IMR-90 (cell line): Measurements from ENCODE around the gene LDAF1. TPM values are rescaled to one million over a fixed set of nuclear protein-coding genes. Genes with fewer than 3 reads are reported as not detected.

ENCODE experiments used
- ATAC-seq: fragments of 200-7000 bp; cut with Tn5 transposase; 2 replicates; pipeline ENCODE4 v1.9.1; 2020; ENCODE audit warnings: low read depth, mild to moderate bottlenecking, moderate library complexity
- BruUV-seq: library from RNA; stranded (reverse); fragments of 400-500 nt; replicated peaks from 2 replicates; lab custom pipeline; 2021; lab: Mats Ljungman, UMichigan
- CTCF ChIA-PET: fragments of 300-600 bp; formaldehyde crosslinking; extraction: SDS; loops from one replicate; lab custom pipeline; 2021; ENCODE audit warnings: antibody characterized with exemption; lab: Yijun Ruan, JAX
- POLR2A ChIA-PET: fragments of 300-600 bp; sonication (Branson Sonifier 250); formaldehyde crosslinking; loops from one replicate; lab custom pipeline; 2022; ENCODE audit warnings: antibody characterized with exemption; ENCODE audit not compliant: unreplicated experiment; lab: Charles Lee
- DNase-seq: peaks from one replicate; pipeline ENCODE4 v3.0.0; 2013
- H2AFZ ChIP-seq: replicated peaks from 2 replicates; pipeline ENCODE3; 2013; ENCODE audit warnings: low read length, mild to moderate bottlenecking; ENCODE audit not compliant: poor library complexity
- H2AK5ac ChIP-seq: 2 replicates; pipeline ENCODE4 v1.6.1; 2013; ENCODE audit warnings: low read depth, low read length, inconsistent platforms
- H2AK9ac ChIP-seq: replicated peaks from 2 replicates; pipeline ENCODE3; 2013; ENCODE audit warnings: mild to moderate bottlenecking, low read depth, low read length, moderate library complexity; ENCODE audit not compliant: poor library complexity
- H2BK120ac ChIP-seq: 2 replicates; pipeline ENCODE4 v1.6.1; 2013; ENCODE audit warnings: low read depth, low read length, inconsistent platforms
- H2BK15ac ChIP-seq: 3 replicates; pipeline ENCODE4 v1.6.1; 2013; ENCODE audit warnings: low read depth, low read length, inconsistent platforms
- H2BK20ac ChIP-seq: 2 replicates; pipeline ENCODE4 v1.6.1; 2013; ENCODE audit warnings: low read depth, mild to moderate bottlenecking, inconsistent platforms, low read length, moderate library complexity
- H2BK5ac ChIP-seq: 2 replicates; pipeline ENCODE4 v1.6.1; 2013; ENCODE audit warnings: mild to moderate bottlenecking, low read depth, low read length, inconsistent platforms; ENCODE audit not compliant: poor library complexity, severe bottlenecking
- H3K14ac ChIP-seq: replicated peaks from 2 replicates; pipeline ENCODE4 v1.6.1; 2013; ENCODE audit warnings: low read depth, low read length, inconsistent platforms
- H3K18ac ChIP-seq: 2 replicates; pipeline ENCODE4 v1.6.1; 2013; ENCODE audit warnings: low read depth, low read length, control low read depth
- H3K23ac ChIP-seq: 2 replicates; pipeline ENCODE4 v1.6.1; 2013; ENCODE audit warnings: low read depth, low read length, inconsistent platforms
- H3K27ac ChIP-seq: 2 replicates; pipeline ENCODE4 v1.5.1; 2013; ENCODE audit warnings: mild to moderate bottlenecking, control low read depth, low read length; ENCODE audit not compliant: insufficient read depth
- H3K27me3 ChIP-seq: 2 replicates; pipeline ENCODE4 v1.6.1; 2013; ENCODE audit warnings: low read length; ENCODE audit not compliant: control insufficient read depth, insufficient read depth
- H3K36me3 ChIP-seq: 2 replicates; pipeline ENCODE4 v1.6.1; 2013; ENCODE audit warnings: low read length, mixed read lengths; ENCODE audit not compliant: control insufficient read depth, insufficient read depth
- H3K4ac ChIP-seq: 2 replicates; pipeline ENCODE4 v1.6.1; 2013; ENCODE audit warnings: low read depth, low read length, inconsistent platforms
- H3K4me1 ChIP-seq: 2 replicates; pipeline ENCODE4 v1.6.1; 2013; ENCODE audit warnings: low read length, mixed read lengths; ENCODE audit not compliant: control insufficient read depth, insufficient read depth
- H3K4me2 ChIP-seq: 2 replicates; pipeline ENCODE4 v1.6.1; 2013; ENCODE audit warnings: low read depth, mild to moderate bottlenecking, control low read depth, low read length, moderate library complexity
- H3K4me3 ChIP-seq: 2 replicates; pipeline ENCODE4 v1.5.1; 2013; ENCODE audit warnings: low read depth, mild to moderate bottlenecking, control low read depth, low read length, moderate library complexity; ENCODE audit not compliant: insufficient read depth
- H3K56ac ChIP-seq: 2 replicates; pipeline ENCODE4 v1.6.1; 2013; ENCODE audit warnings: low read length, inconsistent platforms; ENCODE audit not compliant: insufficient read depth; ENCODE audit errors: extremely low read depth
- H3K79me1 ChIP-seq, 2 experiments: 2 replicates each; pipeline ENCODE4 v1.6.1; 2013; ENCODE audit warnings: low read length in 2 of 2, inconsistent platforms in 1 of 2, low read depth in 1 of 2
- H3K9ac ChIP-seq: 2 replicates; pipeline ENCODE4 v1.6.1; 2013; ENCODE audit warnings: low read depth, low read length, control low read depth
- H3K9me1 ChIP-seq: 2 replicates; pipeline ENCODE4 v1.6.1; 2013; ENCODE audit warnings: low read length, inconsistent platforms; ENCODE audit not compliant: insufficient read depth
- H3K9me3 ChIP-seq: 2 replicates; pipeline ENCODE4 v1.6.1; 2013; ENCODE audit warnings: low read length; ENCODE audit not compliant: control insufficient read depth, insufficient read depth
- H4K20me1 ChIP-seq: 2 replicates; pipeline ENCODE4 v1.6.1; 2013; ENCODE audit warnings: low read length, inconsistent platforms; ENCODE audit not compliant: insufficient read depth
- H4K5ac ChIP-seq: 2 replicates; pipeline ENCODE4 v1.6.1; 2013; ENCODE audit warnings: mild to moderate bottlenecking, low read depth, low read length, control low read depth
- H4K8ac ChIP-seq, 2 experiments: 2 replicates each; pipeline ENCODE4 v1.6.1; 2013; ENCODE audit warnings: low read depth in 2 of 2, low read length in 2 of 2, control low read depth in 1 of 2, inconsistent platforms in 1 of 2
- H4K91ac ChIP-seq: 2 replicates; pipeline ENCODE4 v1.6.1; 2013; ENCODE audit warnings: low read depth, low read length, inconsistent platforms; ENCODE audit not compliant: insufficient read depth
- MAZ ChIP-seq: IDR thresholded peaks from 2 replicates; pipeline ENCODE4 v1.6.1; 2012; ENCODE audit warnings: low read depth, mild to moderate bottlenecking, low read length, improper control_type of control experiment, moderate library complexity, borderline replicate concordance
- RAD21 ChIP-seq: IDR thresholded peaks from 2 replicates; pipeline ENCODE4 v1.6.1; 2012; ENCODE audit warnings: low read length, improper control_type of control experiment
- RFX5 ChIP-seq: IDR thresholded peaks from 2 replicates; pipeline ENCODE4 v1.8.0; 2012; ENCODE audit warnings: low read depth, mild to moderate bottlenecking, low read length, moderate library complexity
- WGBS, 2 experiments: methylation state at CpG; one replicate each; pipeline versions ENCODE4 v1.1.5 to v1.1.7; 2013; ENCODE audit warnings: missing lambda C conversion rate in 2 of 2; ENCODE audit not compliant: insufficient read length in 1 of 2; ENCODE audit errors: extremely low coverage in 2 of 2; 5-methylcytosine and 5-hydroxymethylcytosine counted together
- dilution Hi-C: fragments of 300-500 bp; cut with HindIII; formaldehyde crosslinking; loops from one replicate; pipeline ENCODE4 v1.14.3; 2018; ENCODE audit warnings: low sequenced_read_pairs; ENCODE audit not compliant: unreplicated experiment
- in situ Hi-C: fragments of 300-500 bp; cut with MboI; formaldehyde crosslinking; loops from 3 replicates; pipeline ENCODE4 v1.14.3; 2019; ENCODE audit warnings: low sequenced_read_pairs, inconsistent platforms, mixed read lengths
- intact Hi-C: fragments of 100-400 bp; cut with micrococcal nuclease; formaldehyde crosslinking; loops from 2 replicates; pipeline ENCODE4 v1.10.0; 2022
- polyA plus RNA-seq, 3 experiments: library from polyadenylated mRNA; depleted of rRNA; stranded (reverse); fragments of >200 nt; gene quantifications; 2 replicates each; pipeline ENCODE4 v1.2.3, GENCODE V29; 2012; ENCODE audit warnings: low replicate concordance in 1 of 3
- total RNA-seq: library from RNA; depleted of rRNA; stranded (reverse); fragments of >200 nt; gene quantifications from 2 replicates; pipeline ENCODE4 v1.2.3, GENCODE V29; 2012

Gene LDAF1
- total and polyA plus RNA-seq, 2 of the 4 experiments (the other 2 are of a cell fraction): 21.0 to 62.2 TPM

- in situ Hi-C loops: no loop called here
Measured at GRCh38 chr16:21130811-21131210, 27.7 kb upstream of the LDAF1 start.

More at GRCh38 chr16:21130811-21131210, 27.7 kb upstream of the LDAF1 start:
- no TSS peak for BruUV-seq
- H3K4me3 ChIP-seq: no peak overlapping the region
- no peak overlapping the region for H3K4ac ChIP-seq
- H2BK120ac ChIP-seq: no peak overlapping the region
- no peak overlapping the region for H4K5ac ChIP-seq
- no peak overlapping the region for H3K4me2 ChIP-seq
- no peak overlapping the region for H3K56ac ChIP-seq
- intact Hi-C loops: no loop called here
- no peak overlapping the region for H2AK5ac ChIP-seq
- H2AK9ac ChIP-seq: no peak overlapping the region
- H2BK15ac ChIP-seq: no peak overlapping the region
- no peaks in the 10 kb centered on the region for H3K79me1 ChIP-seq
- H3K18ac ChIP-seq: no peak overlapping the region
- WGBS, 2 experiments: no CpG with 5 or more reads among the region's 3 CpGs
- DNase-seq (no peak), ATAC-seq (no peak)
- H3K27me3 ChIP-seq: peaks cover 17% of the 10 kb centered on the region
- no peaks in the 10 kb centered on the region for H3K4me1 ChIP-seq
- H2BK20ac ChIP-seq: no peak overlapping the region
- no peak overlapping the region for H3K23ac ChIP-seq
- no peak overlapping the region for H4K91ac ChIP-seq
- TF ChIP-seq RAD21: no peak
- no peak for TF ChIP-seq RFX5
- TF ChIP-seq MAZ: no peak
- no peak overlapping the region for H3K27ac ChIP-seq
- no peak overlapping the region for H4K8ac ChIP-seq
- H4K20me1 ChIP-seq: no peaks in the 10 kb centered on the region
- no peak overlapping the region for H2AFZ ChIP-seq
- H3K14ac ChIP-seq: no peak overlapping the region
- POLR2A ChIA-PET: no interaction called here
- dilution Hi-C loops: no loop called here
- H3K9me3 ChIP-seq: no peaks in the 10 kb centered on the region
- CTCF ChIA-PET: no interaction called here
- no peaks in the 10 kb centered on the region for H3K36me3 ChIP-seq
- H3K9me1 ChIP-seq: no peaks in the 10 kb centered on the region
- H2BK5ac ChIP-seq: no peak overlapping the region
- H3K9ac ChIP-seq: no peak overlapping the region
